ENCODE measurements around the gene PGAM1. TPM values are rescaled to one million over a fixed set of nuclear protein-coding genes. Genes with fewer than 3 reads are reported as not detected.

The PGAM1 gene
- total RNA-seq, 1 donor from 2014 or later, result 979 TPM

DNA sequence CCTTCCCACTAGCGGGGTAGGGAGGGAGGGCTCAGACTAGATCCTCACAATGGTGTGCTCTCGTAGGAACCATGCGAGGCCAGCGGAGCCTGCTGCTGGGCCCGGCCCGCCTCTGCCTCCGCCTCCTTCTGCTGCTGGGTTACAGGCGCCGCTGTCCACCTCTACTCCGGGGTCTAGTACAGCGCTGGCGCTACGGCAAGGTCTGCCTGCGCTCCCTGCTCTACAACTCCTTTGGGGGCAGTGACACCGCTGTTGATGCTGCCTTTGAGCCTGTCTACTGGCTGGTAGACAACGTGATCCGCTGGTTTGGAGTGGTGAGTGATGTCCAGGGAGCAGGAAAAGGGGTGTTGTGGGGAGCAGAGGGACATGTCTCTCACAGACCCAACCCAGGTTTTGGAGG lies 25.6 kb downstream of the PGAM1 start:
- no peak overlapping the region for H3K27ac Mint-ChIP-seq
- peaks cover 46% of the 10 kb centered on the region for H3K4me1 Mint-ChIP-seq (ENCODE audit: low read depth)
- H3K9me3 Mint-ChIP-seq, result no peaks in the 10 kb centered on the region

GRCh38 chr10:97452352-97452751 lies 26.4 kb downstream of the PGAM1 start:
- Mint-ChIP-seq H3K4me3 (no peak overlapping the region), H3K27me3 (ENCODE audit: insufficient read depth) (no peaks in the 10 kb centered on the region), H3K27ac (peak overlapping the region; percentile 58), H3K36me3 (ENCODE audit: low read depth) (peaks cover 33% of the 10 kb centered on the region), H3K9me3 (no peaks in the 10 kb centered on the region), H3K4me1 (ENCODE audit: low read depth) (peaks cover 39% of the 10 kb centered on the region)
- no peak for DNase-seq (ENCODE audit: low spot score)
- intact Hi-C loops (cut with micrococcal nuclease), result no loop called here

More for the DNA sequence above, 25.6 kb downstream of the PGAM1 start:
- no peaks in the 10 kb centered on the region for H3K27me3 Mint-ChIP-seq (ENCODE audit: insufficient read depth)
- no peak for DNase-seq (ENCODE audit: low spot score)
- peaks cover 27% of the 10 kb centered on the region for H3K36me3 Mint-ChIP-seq (ENCODE audit: low read depth)
- H3K4me3 Mint-ChIP-seq, result no peak overlapping the region
- intact Hi-C loops (cut with micrococcal nuclease), result no loop called here

DNA sequence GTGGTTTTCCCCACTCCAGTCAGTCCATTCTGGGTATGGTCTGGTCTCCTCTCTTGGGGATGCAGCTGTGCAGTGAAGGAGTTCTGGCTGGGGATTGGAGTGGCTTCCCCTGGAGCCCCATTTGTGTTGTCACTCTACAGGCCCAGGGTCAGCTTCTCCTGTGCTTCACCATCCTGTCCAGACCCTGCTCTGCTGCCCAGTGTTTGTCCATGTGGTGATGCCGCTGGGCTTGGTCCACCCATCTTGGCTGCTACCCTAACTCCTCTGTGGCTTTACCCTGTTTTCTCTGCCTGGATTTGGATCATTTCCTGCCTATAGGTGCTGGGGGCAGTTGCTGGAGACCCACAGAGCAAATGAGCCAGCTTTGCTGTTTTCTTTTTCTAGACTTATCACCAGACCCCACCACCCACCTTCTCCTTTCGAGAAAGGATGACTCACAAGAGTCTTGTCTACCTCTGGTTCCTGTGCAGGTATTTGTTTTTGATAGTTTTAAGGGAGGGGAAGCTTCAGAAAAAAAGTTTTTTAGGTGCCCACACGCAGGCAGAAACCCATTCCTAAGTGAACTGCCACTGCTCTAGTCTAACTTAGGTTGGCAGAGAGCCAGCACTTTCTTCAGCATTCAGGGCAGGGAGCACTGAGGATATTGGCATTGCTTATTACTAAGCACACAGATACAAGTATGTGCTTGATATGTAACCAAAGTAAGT lies 28.5 kb downstream of the PGAM1 start:
- intact Hi-C loops (cut with micrococcal nuclease), result no loop called here
- Mint-ChIP-seq H3K27ac (peak overlapping the region; percentile 71), H3K4me3 (no peak overlapping the region), H3K36me3 (ENCODE audit: low read depth) (peaks cover 42% of the 10 kb centered on the region), H3K27me3 (ENCODE audit: insufficient read depth) (no peaks in the 10 kb centered on the region), H3K4me1 (ENCODE audit: low read depth) (peaks cover 26% of the 10 kb centered on the region), H3K9me3 (no peaks in the 10 kb centered on the region)
- no peak for DNase-seq (ENCODE audit: low spot score)

DNA sequence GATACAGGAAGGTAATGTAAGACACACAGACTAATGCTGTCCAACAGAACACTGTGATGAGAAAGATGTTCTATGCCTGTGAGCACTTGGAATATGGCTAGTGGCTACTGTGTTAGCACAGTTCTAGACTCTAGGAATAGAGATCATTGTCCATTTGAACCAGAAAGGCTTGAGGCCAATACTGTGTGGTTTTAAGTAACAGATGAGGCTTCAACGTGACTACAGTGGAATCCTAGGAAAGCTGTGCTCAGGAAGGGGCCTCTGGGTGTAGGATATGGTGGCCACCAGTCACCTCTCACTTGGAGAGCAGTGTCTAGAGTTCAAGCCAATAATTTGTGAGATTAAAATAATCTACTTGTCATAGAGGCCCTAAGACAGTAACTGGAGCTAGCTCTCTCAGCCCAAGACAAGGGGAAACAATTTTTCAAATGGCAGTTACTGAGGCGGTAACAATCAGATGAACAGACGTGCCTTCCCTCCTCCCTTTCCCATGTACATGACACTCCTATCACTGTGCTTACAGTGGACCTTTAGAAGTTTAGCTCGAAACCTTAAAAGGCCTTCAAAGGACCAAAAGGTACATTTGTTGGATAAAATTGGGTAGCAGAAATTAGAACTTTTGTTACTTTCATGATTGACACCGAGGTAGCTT lies 30.2 kb downstream of the PGAM1 start:
- Mint-ChIP-seq H3K36me3 (ENCODE audit: low read depth) (peaks cover 49% of the 10 kb centered on the region), H3K9me3 (no peaks in the 10 kb centered on the region), H3K27ac (no peak overlapping the region), H3K4me1 (ENCODE audit: low read depth) (peaks cover 17% of the 10 kb centered on the region), H3K27me3 (ENCODE audit: insufficient read depth) (no peaks in the 10 kb centered on the region), H3K4me3 (no peak overlapping the region)
- intact Hi-C loops (cut with micrococcal nuclease), result no loop called here
- no peak for DNase-seq (ENCODE audit: low spot score)

- Mint-ChIP-seq H3K36me3 (ENCODE audit: low read depth) (peaks cover 49% of the 10 kb centered on the region), H3K4me3 (no peak overlapping the region), H3K27me3 (ENCODE audit: insufficient read depth) (no peaks in the 10 kb centered on the region), H3K27ac (no peak overlapping the region), H3K4me1 (ENCODE audit: low read depth) (peaks cover 17% of the 10 kb centered on the region), H3K9me3 (no peaks in the 10 kb centered on the region)
- intact Hi-C loops (cut with micrococcal nuclease), result no loop called here
- no peak for DNase-seq (ENCODE audit: low spot score)
Observed at GRCh38 chr10:97456686-97457065, 30.7 kb downstream of the PGAM1 start.

DNA sequence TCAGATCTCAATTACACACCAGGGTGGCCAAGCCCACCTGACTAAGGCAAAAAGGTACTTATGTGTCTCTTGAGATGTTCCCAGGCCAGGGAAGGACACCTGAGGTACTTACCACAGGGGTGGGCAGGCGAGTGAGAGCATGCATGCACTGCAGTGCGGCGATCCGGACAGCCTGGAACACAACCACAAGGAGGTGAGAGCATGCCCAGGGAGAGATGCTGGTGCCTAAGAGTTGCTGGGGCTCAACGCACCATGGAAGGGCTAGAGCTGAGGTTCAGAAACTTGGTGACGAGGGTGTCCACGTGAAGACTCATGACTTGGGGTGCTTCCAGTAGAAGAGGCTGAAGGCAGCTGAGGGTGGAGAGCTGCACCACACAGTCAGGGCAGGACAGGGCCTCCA lies 33.1 kb downstream of the PGAM1 start:
- no peaks in the 10 kb centered on the region for H3K9me3 Mint-ChIP-seq
- DNase-seq (ENCODE audit: low spot score), result no peak
- intact Hi-C loops (cut with micrococcal nuclease), result no loop called here
- H3K27me3 Mint-ChIP-seq (ENCODE audit: insufficient read depth), result no peaks in the 10 kb centered on the region
- H3K4me3 Mint-ChIP-seq, result no peak overlapping the region
- H3K36me3 Mint-ChIP-seq (ENCODE audit: low read depth), result peaks cover 54% of the 10 kb centered on the region
- peaks cover 8% of the 10 kb centered on the region for H3K4me1 Mint-ChIP-seq (ENCODE audit: low read depth)
- no peak overlapping the region for H3K27ac Mint-ChIP-seq

DNA sequence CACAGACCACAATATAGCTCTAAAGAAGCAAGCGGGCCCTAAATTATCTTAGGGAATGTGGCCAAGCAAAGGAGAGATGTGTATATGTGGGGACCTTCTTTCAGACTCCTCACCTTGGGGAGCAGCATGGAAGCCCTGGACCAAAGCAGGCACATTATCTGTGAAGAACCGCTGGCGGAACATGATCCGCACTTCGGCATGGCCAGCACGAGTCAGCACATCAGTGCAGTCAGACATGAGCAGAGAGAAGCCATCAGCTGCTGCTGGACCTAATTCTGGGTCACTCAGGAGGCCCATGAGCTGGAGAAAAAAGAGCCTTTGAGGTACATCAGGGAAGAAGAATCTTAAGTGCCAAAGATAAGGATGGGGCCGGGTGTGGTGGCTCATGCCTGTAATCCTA lies 33.9 kb downstream of the PGAM1 start:
- intact Hi-C loops (cut with micrococcal nuclease), result loop anchor here (5.0 kb wide), 1 partner anchor 53 kb away; no protein-coding TSS in a partner anchor
- H3K4me1 Mint-ChIP-seq (ENCODE audit: low read depth), result no peaks in the 10 kb centered on the region
- no peaks in the 10 kb centered on the region for H3K27me3 Mint-ChIP-seq (ENCODE audit: insufficient read depth)
- no peak overlapping the region for H3K4me3 Mint-ChIP-seq
- peaks cover 55% of the 10 kb centered on the region for H3K36me3 Mint-ChIP-seq (ENCODE audit: low read depth)
- no peak for DNase-seq (ENCODE audit: low spot score)
- peak overlapping the region; percentile 35 for H3K27ac Mint-ChIP-seq
- no peaks in the 10 kb centered on the region for H3K9me3 Mint-ChIP-seq

DNA sequence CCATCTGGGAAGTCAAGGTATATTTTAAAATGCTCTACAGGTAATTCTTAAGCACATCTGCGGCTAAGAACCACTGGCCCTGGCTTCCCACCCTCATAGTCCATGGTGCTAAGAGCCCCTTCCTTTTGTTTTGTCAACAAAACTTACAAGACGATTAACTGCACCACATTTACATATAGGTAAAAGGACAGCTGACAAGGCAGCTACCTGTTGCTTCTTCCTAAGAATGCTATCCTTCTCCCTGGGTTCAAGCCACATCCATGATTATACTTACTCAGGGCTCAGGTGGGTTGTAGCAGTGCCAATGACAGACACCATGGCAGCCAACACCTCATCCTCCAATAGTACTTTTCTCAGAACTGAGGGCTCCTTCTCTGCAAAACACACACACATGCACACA lies 36.3 kb downstream of the PGAM1 start:
- Mint-ChIP-seq H3K27me3 (ENCODE audit: insufficient read depth) (no peaks in the 10 kb centered on the region), H3K27ac (no peak overlapping the region), H3K36me3 (ENCODE audit: low read depth) (peaks cover 51% of the 10 kb centered on the region), H3K9me3 (no peaks in the 10 kb centered on the region), H3K4me3 (no peak overlapping the region), H3K4me1 (ENCODE audit: low read depth) (no peaks in the 10 kb centered on the region)
- intact Hi-C loops (cut with micrococcal nuclease), result loop anchor here (5.0 kb wide), 1 partner anchor 55 kb away; no protein-coding TSS in a partner anchor
- no peak for DNase-seq (ENCODE audit: low spot score)

DNA sequence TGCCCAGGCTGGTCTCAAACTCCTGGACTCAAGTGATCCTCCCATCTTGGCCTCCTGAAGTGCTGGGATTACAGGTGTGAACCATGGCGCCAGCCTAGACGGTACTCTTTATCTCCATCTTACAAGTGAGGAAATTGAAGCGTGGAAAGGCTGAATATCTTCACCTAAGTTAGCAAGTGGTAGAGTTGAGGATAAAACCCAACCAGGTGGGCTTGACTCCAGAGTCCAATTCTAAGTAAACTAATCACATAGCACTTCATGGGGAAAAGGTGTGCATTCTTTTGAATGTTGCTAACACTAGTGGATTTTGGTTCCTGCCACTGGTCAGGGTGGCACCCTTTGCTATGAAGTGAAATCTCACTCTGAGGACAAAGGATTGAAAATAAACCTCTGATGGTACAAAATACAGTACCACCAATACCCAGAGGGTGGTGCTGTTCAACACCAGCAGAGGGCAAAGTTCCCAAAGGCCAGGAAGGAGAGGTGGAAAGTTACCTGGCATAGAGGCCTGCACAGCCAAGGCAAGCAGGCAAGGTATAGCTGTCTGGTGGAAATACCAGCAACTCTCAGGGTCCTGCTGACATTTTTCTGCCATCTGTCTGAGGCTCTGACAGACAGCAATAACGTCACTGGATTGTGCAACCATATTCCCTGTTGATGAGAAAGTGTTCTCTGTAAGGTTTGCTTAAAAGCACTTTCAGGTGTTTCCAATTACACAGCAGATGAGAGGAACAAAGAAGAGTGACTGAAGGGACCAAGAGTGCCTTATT lies 37.6 kb downstream of the PGAM1 start:
- Mint-ChIP-seq H3K27me3 (ENCODE audit: insufficient read depth) (no peaks in the 10 kb centered on the region), H3K4me3 (no peak overlapping the region), H3K27ac (no peak overlapping the region), H3K4me1 (ENCODE audit: low read depth) (no peaks in the 10 kb centered on the region), H3K36me3 (ENCODE audit: low read depth) (peaks cover 45% of the 10 kb centered on the region), H3K9me3 (no peaks in the 10 kb centered on the region)
- intact Hi-C loops (cut with micrococcal nuclease), result loop anchor here (1.0 to 5.0 kb wide), 3 partner anchors 17 to 90 kb away; partner anchors contain the start of genes EXOSC1 and ZDHHC16
- peak; percentile 18 for DNase-seq (ENCODE audit: low spot score)

DNA sequence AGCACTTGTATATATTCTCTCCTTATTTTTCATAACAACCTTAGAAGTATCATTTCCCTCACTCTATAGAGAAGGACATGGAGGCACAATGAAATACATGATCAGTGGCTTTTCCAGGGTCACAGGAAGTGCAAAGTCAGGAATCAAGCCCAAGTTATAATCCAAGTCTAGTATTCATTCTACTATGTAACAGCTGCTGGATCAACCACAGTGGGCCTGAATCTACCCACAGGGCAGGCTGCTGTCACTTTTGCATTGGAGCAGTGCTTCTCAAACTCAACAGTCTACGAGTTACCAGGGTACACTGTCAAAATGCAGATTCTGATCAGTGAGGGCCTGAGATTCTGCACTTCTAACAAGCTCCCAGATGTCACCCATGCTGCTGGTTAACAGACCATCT lies 38.2 kb downstream of the PGAM1 start:
- peaks cover 39% of the 10 kb centered on the region for H3K36me3 Mint-ChIP-seq (ENCODE audit: low read depth)
- no peak overlapping the region for H3K4me3 Mint-ChIP-seq
- no peak for DNase-seq (ENCODE audit: low spot score)
- H3K27me3 Mint-ChIP-seq (ENCODE audit: insufficient read depth), result no peaks in the 10 kb centered on the region
- H3K27ac Mint-ChIP-seq, result peak overlapping the region; percentile 47
- H3K4me1 Mint-ChIP-seq (ENCODE audit: low read depth), result no peaks in the 10 kb centered on the region
- intact Hi-C loops (cut with micrococcal nuclease), result loop anchor here (5.0 kb wide), 1 partner anchor 57 kb away; no protein-coding TSS in a partner anchor
- no peaks in the 10 kb centered on the region for H3K9me3 Mint-ChIP-seq

- Mint-ChIP-seq H3K36me3 (ENCODE audit: low read depth) (peaks cover 37% of the 10 kb centered on the region), H3K9me3 (no peaks in the 10 kb centered on the region), H3K4me1 (ENCODE audit: low read depth) (no peaks in the 10 kb centered on the region), H3K27me3 (ENCODE audit: insufficient read depth) (no peaks in the 10 kb centered on the region), H3K27ac (no peak overlapping the region), H3K4me3 (no peak overlapping the region)
- no peak for DNase-seq (ENCODE audit: low spot score)
- intact Hi-C loops (cut with micrococcal nuclease), result no loop called here
Observed at GRCh38 chr10:97465982-97466381, 40.0 kb downstream of the PGAM1 start.

DNA sequence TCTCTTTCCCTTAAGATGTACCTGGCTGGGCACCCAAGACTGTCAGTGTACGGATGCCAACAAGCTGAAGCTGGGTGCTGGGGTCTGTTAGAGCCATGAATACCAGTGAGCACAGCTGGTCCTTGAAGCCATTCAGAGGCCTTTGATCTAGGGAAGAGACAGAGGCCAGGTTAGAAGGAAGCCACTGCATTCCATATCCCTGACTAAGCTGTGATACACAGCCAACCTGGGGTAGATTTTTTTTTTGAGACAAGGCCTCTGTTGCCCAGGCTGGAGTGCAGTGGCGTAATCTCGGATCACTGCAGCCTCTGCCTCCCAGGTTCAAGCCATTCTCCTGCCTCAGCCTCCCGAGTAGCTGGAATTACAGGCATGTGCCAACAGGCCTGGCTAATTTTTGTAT lies 40.8 kb downstream of the PGAM1 start:
- DNase-seq (ENCODE audit: low spot score), result no peak
- Mint-ChIP-seq H3K36me3 (ENCODE audit: low read depth) (peaks cover 38% of the 10 kb centered on the region), H3K27me3 (ENCODE audit: insufficient read depth) (no peaks in the 10 kb centered on the region), H3K4me3 (no peak overlapping the region), H3K4me1 (ENCODE audit: low read depth) (no peaks in the 10 kb centered on the region), H3K27ac (no peak overlapping the region), H3K9me3 (no peaks in the 10 kb centered on the region)
- intact Hi-C loops (cut with micrococcal nuclease), result no loop called here

DNA sequence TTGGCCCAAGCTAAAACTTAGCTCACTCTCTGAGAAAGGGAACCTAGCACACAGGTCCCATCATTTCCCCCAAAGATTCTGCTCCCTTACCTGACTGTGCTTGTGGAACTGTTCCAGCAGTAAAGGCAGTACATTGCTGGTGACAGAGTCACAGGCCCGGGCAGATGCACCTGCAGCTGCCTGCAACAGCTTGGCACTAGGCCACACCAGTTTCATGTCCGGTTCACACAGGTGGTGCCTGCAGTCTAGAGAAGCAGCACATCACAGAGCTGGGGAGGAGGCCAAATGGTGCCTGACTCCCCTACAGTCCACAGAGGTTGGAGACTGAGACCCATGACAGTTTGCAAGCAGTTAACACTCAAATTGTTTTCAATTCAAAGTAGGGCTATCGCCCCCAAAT lies 42.2 kb downstream of the PGAM1 start:
- H3K36me3 Mint-ChIP-seq (ENCODE audit: low read depth), result peaks cover 36% of the 10 kb centered on the region
- intact Hi-C loops (cut with micrococcal nuclease), result no loop called here
- H3K27ac Mint-ChIP-seq, result no peak overlapping the region
- H3K27me3 Mint-ChIP-seq (ENCODE audit: insufficient read depth), result no peaks in the 10 kb centered on the region
- H3K4me1 Mint-ChIP-seq (ENCODE audit: low read depth), result no peaks in the 10 kb centered on the region
- H3K9me3 Mint-ChIP-seq, result no peaks in the 10 kb centered on the region
- no peak for DNase-seq (ENCODE audit: low spot score)
- H3K4me3 Mint-ChIP-seq, result no peak overlapping the region
